Stimulated activated CD4-positive, alpha-beta T cell treated with anti-CD3 and anti-CD28 coated beads, TNF-alpha, amount 100 ng/mL, for 48 hours (primary cell): ENCODE results near the gene PSMF1.
"Not testable (repeated sequence)": the region's sequence is repeated elsewhere in the genome, so short reads cannot be mapped to it uniquely, and the experiment has no call there.

Experiments used
- DNase-seq, 3 donors: peaks; one replicate each; pipeline ENCODE4 v3.0.0-alpha.2; 2020; ENCODE audit warnings: low read depth in 3 of 3

PSMF1 gene

GRCh38 chr20:1215386-1216170 is 97.2 kb downstream of the PSMF1 start:
- DNase-seq, result peak; percentile 52 to 73 (median 71)

GRCh38 chr20:1216527-1217427 is 98.4 kb downstream of the PSMF1 start:
- DNase-seq, result not testable (repeated sequence)
